Progenitor cell of endocrine pancreas (in vitro differentiated cells): ENCODE measurements around the gene PRR27. TPM values are rescaled to one million over a fixed set of nuclear protein-coding genes. Genes with fewer than 3 reads are reported as not detected.
A peak's percentile ranks its signal among the peaks of the same experiment; 100 is the strongest.

ENCODE experiments used
- DNase-seq: peaks from one replicate; pipeline ENCODE4 v3.0.0; 2021; ENCODE audit warnings: low spot score; ENCODE audit not compliant: unreplicated experiment
- H3K27ac Mint-ChIP-seq: 2 replicates; pipeline ENCODE4 v1.8.0; 2021; ENCODE audit warnings: mild to moderate bottlenecking, moderate library complexity, mixed read lengths
- H3K27me3 Mint-ChIP-seq: 2 replicates; pipeline ENCODE4 v1.8.0; 2021; ENCODE audit warnings: mixed read lengths
- H3K36me3 Mint-ChIP-seq: 2 replicates; pipeline ENCODE4 v1.8.0; 2022; ENCODE audit warnings: mixed read lengths; ENCODE audit not compliant: insufficient read depth
- H3K4me1 Mint-ChIP-seq: 2 replicates; pipeline ENCODE4 v1.8.0; 2021; ENCODE audit warnings: low read depth, mixed read lengths
- H3K4me3 Mint-ChIP-seq: 2 replicates; pipeline ENCODE4 v1.8.0; 2021; ENCODE audit warnings: low read depth, mild to moderate bottlenecking, moderate library complexity, mixed read lengths
- H3K9me3 Mint-ChIP-seq: 2 replicates; pipeline ENCODE4 v1.8.0; 2021; ENCODE audit warnings: low read depth, mixed read lengths
- total RNA-seq: library from RNA; stranded (reverse); gene quantifications from 2 replicates; pipeline ENCODE4 v1.2.1, GENCODE V29; 2021
- TF ChIP-seq, protein P1 (sequence below): fragments of 200-600 bp; sonication (generic); IDR thresholded peaks from one replicate; pipeline ENCODE4 v1.5.0; 2021; ENCODE audit warnings: antibody characterized with exemption, mild to moderate bottlenecking; ENCODE audit not compliant: unreplicated experiment

The PRR27 gene
- total RNA-seq, 1 donor from 2014 or later: not detected

DNA sequence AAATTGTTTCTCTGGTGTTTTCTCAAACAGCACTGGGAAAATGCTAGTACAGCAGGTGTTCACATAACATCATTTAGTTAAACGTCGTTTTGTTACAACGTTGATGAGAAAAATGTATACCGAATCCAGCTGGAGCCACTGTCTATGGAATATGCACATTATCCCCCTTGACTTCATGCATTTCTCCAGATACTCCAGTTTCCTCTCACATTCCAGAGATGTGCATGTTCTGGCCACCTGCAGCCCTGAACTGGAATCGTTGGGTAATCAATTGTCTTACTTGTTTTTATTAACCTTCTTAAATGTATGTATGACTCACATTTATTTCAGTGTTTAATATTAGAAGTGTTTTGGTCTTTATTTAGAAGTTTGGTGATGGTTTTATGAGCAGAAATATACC lies 23.1 kb downstream of the PRR27 start:
- DNase-seq: no peak
- H3K36me3 Mint-ChIP-seq: no peaks in the 10 kb centered on the region
- H3K27ac Mint-ChIP-seq: no peak overlapping the region
- no peaks in the 10 kb centered on the region for H3K27me3 Mint-ChIP-seq
- TF ChIP-seq, protein P1, sequence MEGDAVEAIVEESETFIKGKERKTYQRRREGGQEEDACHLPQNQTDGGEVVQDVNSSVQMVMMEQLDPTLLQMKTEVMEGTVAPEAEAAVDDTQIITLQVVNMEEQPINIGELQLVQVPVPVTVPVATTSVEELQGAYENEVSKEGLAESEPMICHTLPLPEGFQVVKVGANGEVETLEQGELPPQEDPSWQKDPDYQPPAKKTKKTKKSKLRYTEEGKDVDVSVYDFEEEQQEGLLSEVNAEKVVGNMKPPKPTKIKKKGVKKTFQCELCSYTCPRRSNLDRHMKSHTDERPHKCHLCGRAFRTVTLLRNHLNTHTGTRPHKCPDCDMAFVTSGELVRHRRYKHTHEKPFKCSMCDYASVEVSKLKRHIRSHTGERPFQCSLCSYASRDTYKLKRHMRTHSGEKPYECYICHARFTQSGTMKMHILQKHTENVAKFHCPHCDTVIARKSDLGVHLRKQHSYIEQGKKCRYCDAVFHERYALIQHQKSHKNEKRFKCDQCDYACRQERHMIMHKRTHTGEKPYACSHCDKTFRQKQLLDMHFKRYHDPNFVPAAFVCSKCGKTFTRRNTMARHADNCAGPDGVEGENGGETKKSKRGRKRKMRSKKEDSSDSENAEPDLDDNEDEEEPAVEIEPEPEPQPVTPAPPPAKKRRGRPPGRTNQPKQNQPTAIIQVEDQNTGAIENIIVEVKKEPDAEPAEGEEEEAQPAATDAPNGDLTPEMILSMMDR: no peak
- H3K9me3 Mint-ChIP-seq: no peaks in the 10 kb centered on the region
- peaks cover 5% of the 10 kb centered on the region for H3K4me1 Mint-ChIP-seq
- H3K4me3 Mint-ChIP-seq: no peak overlapping the region

- Mint-ChIP-seq H3K4me3 (no peak overlapping the region), H3K27ac (no peak overlapping the region), H3K9me3 (no peaks in the 10 kb centered on the region), H3K36me3 (no peaks in the 10 kb centered on the region), H3K27me3 (no peaks in the 10 kb centered on the region), H3K4me1 (peaks cover 16% of the 10 kb centered on the region)
- DNase-seq: no peak
- TF ChIP-seq, protein P1: no peak
These were observed 24.1 kb downstream of the PRR27 start for GRCh38 chr4:70178075-70178660.

- H3K27me3 Mint-ChIP-seq: no peaks in the 10 kb centered on the region
- H3K4me1 Mint-ChIP-seq: peaks cover 25% of the 10 kb centered on the region
- H3K4me3 Mint-ChIP-seq: no peak overlapping the region
- TF ChIP-seq, protein P1: no peak
- no peaks in the 10 kb centered on the region for H3K36me3 Mint-ChIP-seq
- no peak overlapping the region for H3K27ac Mint-ChIP-seq
- DNase-seq: no peak
- H3K9me3 Mint-ChIP-seq: no peaks in the 10 kb centered on the region
These were observed 25.8 kb downstream of the PRR27 start for GRCh38 chr4:70179811-70180210.

DNA sequence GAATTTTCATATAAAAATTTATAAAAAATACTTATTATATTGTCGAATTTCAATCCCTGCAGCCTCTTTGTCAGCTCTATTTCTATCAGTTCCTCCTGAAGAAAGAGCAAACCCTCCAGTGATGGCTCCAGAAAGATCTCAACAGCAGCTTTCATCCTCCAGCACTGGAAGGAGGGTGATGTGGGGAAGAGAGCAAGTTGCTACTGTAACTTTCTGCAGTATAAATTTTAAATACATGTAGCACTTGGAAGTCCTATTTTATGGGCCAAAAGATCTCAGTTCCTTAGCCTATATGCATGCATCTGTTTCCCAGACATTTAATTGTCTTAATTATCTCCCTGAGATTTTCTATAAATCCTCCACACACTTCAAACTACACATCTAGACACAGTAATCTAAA lies 27.8 kb downstream of the PRR27 start:
- peaks cover 25% of the 10 kb centered on the region for H3K4me1 Mint-ChIP-seq
- no peaks in the 10 kb centered on the region for H3K9me3 Mint-ChIP-seq
- peak overlapping the region; percentile 38 for H3K27ac Mint-ChIP-seq

DNA sequence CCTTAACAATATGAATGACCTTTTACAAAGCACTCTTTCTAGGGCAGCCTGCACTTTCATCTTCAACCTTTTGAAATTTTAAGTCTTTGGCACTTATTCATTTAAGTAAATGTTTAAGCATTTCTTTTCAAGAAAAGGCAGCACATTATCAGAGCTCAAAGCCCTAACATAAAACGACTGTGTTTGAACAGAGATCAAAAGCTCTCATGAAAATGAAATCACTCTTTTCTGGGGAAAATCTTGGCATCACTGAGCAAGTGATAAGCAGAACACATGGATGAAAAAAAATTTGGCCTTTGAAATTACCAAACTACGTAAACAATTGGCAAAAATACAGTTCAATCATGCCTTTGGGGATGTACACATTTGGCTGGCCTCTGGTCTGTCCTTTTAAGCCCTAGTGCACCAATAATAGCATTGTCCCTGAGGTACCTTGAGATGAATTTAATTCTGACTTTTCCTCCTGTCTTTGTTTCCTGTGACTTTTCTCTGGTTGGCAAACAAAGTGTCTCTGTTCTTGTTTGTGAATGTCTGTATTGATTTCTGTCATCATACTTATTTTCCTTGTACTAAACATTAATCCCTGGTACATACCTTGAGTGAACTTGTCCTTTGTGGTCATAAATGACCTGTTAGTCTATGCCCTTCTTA lies 28.6 kb downstream of the PRR27 start:
- no peaks in the 10 kb centered on the region for H3K36me3 Mint-ChIP-seq
- peak overlapping the region; percentile 19 for H3K27ac Mint-ChIP-seq
- TF ChIP-seq, protein P1: no peak
- DNase-seq: no peak
- no peaks in the 10 kb centered on the region for H3K9me3 Mint-ChIP-seq
- H3K27me3 Mint-ChIP-seq: no peaks in the 10 kb centered on the region
- peaks cover 23% of the 10 kb centered on the region for H3K4me1 Mint-ChIP-seq
- H3K4me3 Mint-ChIP-seq: peak overlapping the region; percentile 4

More for the DNA sequence above, 27.8 kb downstream of the PRR27 start:
- no peak for DNase-seq
- H3K36me3 Mint-ChIP-seq: no peaks in the 10 kb centered on the region
- TF ChIP-seq, protein P1: no peak
- no peaks in the 10 kb centered on the region for H3K27me3 Mint-ChIP-seq
- H3K4me3 Mint-ChIP-seq: no peak overlapping the region
